HEK293 (cell line): ENCODE results near the gene TUBG2.

Experiments
- SP2 ChIP-seq: fragments of 450-650 bp; formaldehyde crosslinking; IDR thresholded peaks from 2 replicates; pipeline ENCODE4 v1.5.1; 2016; ENCODE audit warnings: missing biosample characterization, missing genetic modification characterization
- YY2 ChIP-seq: fragments of 450-650 bp; formaldehyde crosslinking; IDR thresholded peaks from 2 replicates; pipeline ENCODE4 v1.5.1; 2016; ENCODE audit warnings: missing biosample characterization, missing genetic modification characterization
- ZBTB20 ChIP-seq: fragments of 450-650 bp; formaldehyde crosslinking; IDR thresholded peaks from 2 replicates; pipeline ENCODE4 v1.5.1; 2016; ENCODE audit warnings: missing biosample characterization, missing genetic modification characterization
- ZBTB21 ChIP-seq: fragments of 450-650 bp; formaldehyde crosslinking; IDR thresholded peaks from 2 replicates; pipeline ENCODE4 v1.5.1; 2017; ENCODE audit warnings: missing biosample characterization, missing genetic modification characterization
- ZNF274 ChIP-seq, 2 experiments: fragments of 200-500 bp in 1 of 2; fragments of 450-650 bp in 1 of 2; sonication (Bioruptor generic) in 1 of 2; formaldehyde crosslinking in 1 of 2; IDR thresholded peaks; 2 replicates each; pipeline versions ENCODE4 v1.5.1 to v1.6.1; 2014 to 2016; ENCODE audit warnings: borderline replicate concordance in 1 of 2, inconsistent platforms in 1 of 2, low read length in 1 of 2, missing biosample characterization in 1 of 2, missing genetic modification characterization in 1 of 2
- ZNF514 ChIP-seq: fragments of 450-650 bp; formaldehyde crosslinking; IDR thresholded peaks from 2 replicates; pipeline ENCODE4 v1.5.1; 2016; ENCODE audit warnings: missing biosample characterization, missing genetic modification characterization
- ZNF529 ChIP-seq: fragments of 450-650 bp; formaldehyde crosslinking; IDR thresholded peaks from 2 replicates; pipeline ENCODE4 v1.5.1; 2017; ENCODE audit warnings: missing genetic modification characterization, missing biosample characterization; ENCODE audit not compliant: insufficient replicate concordance
- ZNF555 ChIP-seq: fragments of 450-650 bp; formaldehyde crosslinking; conservative IDR thresholded peaks from 2 replicates; pipeline ENCODE4 v1.5.1; 2017; ENCODE audit warnings: missing biosample characterization, mild to moderate bottlenecking, missing genetic modification characterization, inconsistent platforms
- ZNF571 ChIP-seq: fragments of 450-650 bp; formaldehyde crosslinking; IDR thresholded peaks from 2 replicates; pipeline ENCODE4 v1.5.0; 2017; ENCODE audit warnings: missing biosample characterization, missing genetic modification characterization
- ZNF747 ChIP-seq: fragments of 450-650 bp; formaldehyde crosslinking; IDR thresholded peaks from 2 replicates; pipeline ENCODE4 v1.5.1; 2016; ENCODE audit warnings: missing biosample characterization, missing genetic modification characterization
- TF ChIP-seq, protein P1 (sequence below): fragments of 450-650 bp; formaldehyde crosslinking; IDR thresholded peaks from 2 replicates; pipeline ENCODE4 v1.5.1; 2016; ENCODE audit warnings: missing biosample characterization, missing genetic modification characterization
- TF ChIP-seq, protein P2 (sequence below): fragments of 450-650 bp; formaldehyde crosslinking; IDR thresholded peaks from 2 replicates; pipeline ENCODE4 v1.5.1; 2016; ENCODE audit warnings: missing biosample characterization, missing genetic modification characterization
- TF ChIP-seq, protein P3 (sequence below): fragments of 450-650 bp; formaldehyde crosslinking; IDR thresholded peaks from 2 replicates; pipeline ENCODE4 v1.5.1; 2016; ENCODE audit warnings: missing biosample characterization, missing genetic modification characterization

DNA sequence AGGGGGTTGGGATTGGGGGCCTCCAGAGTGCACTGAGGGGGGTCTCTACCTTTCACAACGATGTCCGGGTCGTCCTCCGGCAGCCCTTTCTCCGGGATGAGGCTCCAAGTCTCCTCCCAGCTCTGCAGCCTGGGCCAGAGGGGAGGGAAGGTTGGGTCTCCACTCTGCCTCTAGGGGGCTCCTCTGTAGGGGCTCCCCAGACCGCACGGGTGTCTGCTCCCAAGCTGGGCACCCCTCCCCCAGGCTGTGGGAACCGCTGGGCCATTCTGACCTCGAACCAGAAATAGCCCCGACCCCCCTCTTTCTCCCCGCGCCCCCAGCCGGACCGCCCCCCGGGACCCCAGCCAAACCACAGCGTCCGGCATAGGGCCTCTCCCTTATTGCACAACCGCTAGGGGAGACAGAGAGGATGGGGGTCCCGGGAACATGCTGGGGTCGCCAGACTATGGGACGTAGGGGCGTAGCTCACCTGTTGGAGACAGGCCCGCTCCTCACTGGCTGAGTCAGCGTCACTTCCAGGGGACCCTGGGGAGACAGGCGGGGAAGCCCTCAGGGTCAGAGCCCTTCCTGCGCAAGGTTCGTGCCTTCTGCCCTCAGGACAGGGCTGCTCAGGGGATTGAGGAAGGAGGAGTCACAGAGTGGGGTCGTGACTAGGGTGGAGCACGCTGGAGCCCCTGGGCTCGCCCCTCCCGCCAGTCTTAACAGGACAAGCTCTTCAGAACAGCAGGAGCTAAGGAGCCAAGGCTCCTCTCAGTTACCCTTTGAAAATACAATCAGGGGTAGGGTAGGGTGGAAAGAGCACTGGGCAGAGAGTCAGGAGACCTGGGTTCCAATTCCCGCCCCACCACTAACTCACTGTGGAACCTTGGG, 15.0 kb downstream of the TUBG2 start:
- TF ChIP-seq ZNF571 (tag by site-specific recombination) (no peak), ZNF555 (tag by site-specific recombination) (no peak), ZBTB20 (tag by site-specific recombination) (peak; percentile 72; the same call in 1 of the 2 replicates), YY2 (no peak), ZNF529 (no peak), ZNF274 (IDR thresholded peaks at IDR 0.05; ENCODE audit: low read length) (no peak), ZNF274 (tag by site-specific recombination; IDR thresholded peaks at IDR 0.05; ENCODE audit: borderline replicate concordance) (no peak), ZBTB21 (tag by site-specific recombination) (no peak), ZNF747 (tag by site-specific recombination) (no peak), SP2 (tag by site-specific recombination) (no peak), ZNF514 (tag by site-specific recombination) (no peak)
- TF ChIP-seq, protein P1, sequence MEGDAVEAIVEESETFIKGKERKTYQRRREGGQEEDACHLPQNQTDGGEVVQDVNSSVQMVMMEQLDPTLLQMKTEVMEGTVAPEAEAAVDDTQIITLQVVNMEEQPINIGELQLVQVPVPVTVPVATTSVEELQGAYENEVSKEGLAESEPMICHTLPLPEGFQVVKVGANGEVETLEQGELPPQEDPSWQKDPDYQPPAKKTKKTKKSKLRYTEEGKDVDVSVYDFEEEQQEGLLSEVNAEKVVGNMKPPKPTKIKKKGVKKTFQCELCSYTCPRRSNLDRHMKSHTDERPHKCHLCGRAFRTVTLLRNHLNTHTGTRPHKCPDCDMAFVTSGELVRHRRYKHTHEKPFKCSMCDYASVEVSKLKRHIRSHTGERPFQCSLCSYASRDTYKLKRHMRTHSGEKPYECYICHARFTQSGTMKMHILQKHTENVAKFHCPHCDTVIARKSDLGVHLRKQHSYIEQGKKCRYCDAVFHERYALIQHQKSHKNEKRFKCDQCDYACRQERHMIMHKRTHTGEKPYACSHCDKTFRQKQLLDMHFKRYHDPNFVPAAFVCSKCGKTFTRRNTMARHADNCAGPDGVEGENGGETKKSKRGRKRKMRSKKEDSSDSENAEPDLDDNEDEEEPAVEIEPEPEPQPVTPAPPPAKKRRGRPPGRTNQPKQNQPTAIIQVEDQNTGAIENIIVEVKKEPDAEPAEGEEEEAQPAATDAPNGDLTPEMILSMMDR, result peak; percentile 52; the same call in 1 of the 2 replicates
- TF ChIP-seq, protein P2, sequence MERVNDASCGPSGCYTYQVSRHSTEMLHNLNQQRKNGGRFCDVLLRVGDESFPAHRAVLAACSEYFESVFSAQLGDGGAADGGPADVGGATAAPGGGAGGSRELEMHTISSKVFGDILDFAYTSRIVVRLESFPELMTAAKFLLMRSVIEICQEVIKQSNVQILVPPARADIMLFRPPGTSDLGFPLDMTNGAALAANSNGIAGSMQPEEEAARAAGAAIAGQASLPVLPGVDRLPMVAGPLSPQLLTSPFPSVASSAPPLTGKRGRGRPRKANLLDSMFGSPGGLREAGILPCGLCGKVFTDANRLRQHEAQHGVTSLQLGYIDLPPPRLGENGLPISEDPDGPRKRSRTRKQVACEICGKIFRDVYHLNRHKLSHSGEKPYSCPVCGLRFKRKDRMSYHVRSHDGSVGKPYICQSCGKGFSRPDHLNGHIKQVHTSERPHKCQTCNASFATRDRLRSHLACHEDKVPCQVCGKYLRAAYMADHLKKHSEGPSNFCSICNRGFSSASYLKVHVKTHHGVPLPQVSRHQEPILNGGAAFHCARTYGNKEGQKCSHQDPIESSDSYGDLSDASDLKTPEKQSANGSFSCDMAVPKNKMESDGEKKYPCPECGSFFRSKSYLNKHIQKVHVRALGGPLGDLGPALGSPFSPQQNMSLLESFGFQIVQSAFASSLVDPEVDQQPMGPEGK (tag by site-specific recombination), result no peak
- TF ChIP-seq, protein P3, sequence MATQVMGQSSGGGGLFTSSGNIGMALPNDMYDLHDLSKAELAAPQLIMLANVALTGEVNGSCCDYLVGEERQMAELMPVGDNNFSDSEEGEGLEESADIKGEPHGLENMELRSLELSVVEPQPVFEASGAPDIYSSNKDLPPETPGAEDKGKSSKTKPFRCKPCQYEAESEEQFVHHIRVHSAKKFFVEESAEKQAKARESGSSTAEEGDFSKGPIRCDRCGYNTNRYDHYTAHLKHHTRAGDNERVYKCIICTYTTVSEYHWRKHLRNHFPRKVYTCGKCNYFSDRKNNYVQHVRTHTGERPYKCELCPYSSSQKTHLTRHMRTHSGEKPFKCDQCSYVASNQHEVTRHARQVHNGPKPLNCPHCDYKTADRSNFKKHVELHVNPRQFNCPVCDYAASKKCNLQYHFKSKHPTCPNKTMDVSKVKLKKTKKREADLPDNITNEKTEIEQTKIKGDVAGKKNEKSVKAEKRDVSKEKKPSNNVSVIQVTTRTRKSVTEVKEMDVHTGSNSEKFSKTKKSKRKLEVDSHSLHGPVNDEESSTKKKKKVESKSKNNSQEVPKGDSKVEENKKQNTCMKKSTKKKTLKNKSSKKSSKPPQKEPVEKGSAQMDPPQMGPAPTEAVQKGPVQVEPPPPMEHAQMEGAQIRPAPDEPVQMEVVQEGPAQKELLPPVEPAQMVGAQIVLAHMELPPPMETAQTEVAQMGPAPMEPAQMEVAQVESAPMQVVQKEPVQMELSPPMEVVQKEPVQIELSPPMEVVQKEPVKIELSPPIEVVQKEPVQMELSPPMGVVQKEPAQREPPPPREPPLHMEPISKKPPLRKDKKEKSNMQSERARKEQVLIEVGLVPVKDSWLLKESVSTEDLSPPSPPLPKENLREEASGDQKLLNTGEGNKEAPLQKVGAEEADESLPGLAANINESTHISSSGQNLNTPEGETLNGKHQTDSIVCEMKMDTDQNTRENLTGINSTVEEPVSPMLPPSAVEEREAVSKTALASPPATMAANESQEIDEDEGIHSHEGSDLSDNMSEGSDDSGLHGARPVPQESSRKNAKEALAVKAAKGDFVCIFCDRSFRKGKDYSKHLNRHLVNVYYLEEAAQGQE (tag by site-specific recombination), result no peak
